Activated naive CD4-positive, alpha-beta T cell treated with anti-CD3 and anti-CD28 coated beads, Interleukin-2, amount 10 ng/mL, durations not matched to agents 7 days and 5 days (primary cell): ENCODE data around the gene TEF.
A peak's percentile ranks its signal among the peaks of the same experiment; 100 is the strongest.
"Not testable (repeated sequence)": the region's sequence is repeated elsewhere in the genome, so short reads cannot be mapped to it uniquely, and the experiment has no call there.

Experiments
- CTCF ChIA-PET: fragments of 350-600 bp; sonication (Branson Sonifier 250); formaldehyde crosslinking; loops from one replicate; lab custom pipeline; 2021; ENCODE audit warnings: antibody characterized with exemption; lab: Charles Lee
- DNase-seq: peaks from one replicate; pipeline ENCODE4 v3.0.0-alpha.2; 2020
- H3K27ac Mint-ChIP-seq: one replicate; pipeline ENCODE4 v1.8.0; 2021; ENCODE audit warnings: mild to moderate bottlenecking, moderate library complexity, mixed read lengths
- H3K27me3 Mint-ChIP-seq: one replicate; pipeline ENCODE4 v1.8.0; 2021; ENCODE audit warnings: mild to moderate bottlenecking, mixed read lengths
- H3K36me3 Mint-ChIP-seq: one replicate; pipeline ENCODE4 v1.8.0; 2021; ENCODE audit warnings: mixed read lengths
- H3K4me1 Mint-ChIP-seq: one replicate; pipeline ENCODE4 v1.8.0; 2021; ENCODE audit warnings: mixed read lengths
- H3K4me3 Mint-ChIP-seq: one replicate; pipeline ENCODE4 v1.8.0; 2021; ENCODE audit warnings: mild to moderate bottlenecking, moderate library complexity, mixed read lengths
- H3K9me3 Mint-ChIP-seq: one replicate; pipeline ENCODE4 v1.8.0; 2021; ENCODE audit warnings: mixed read lengths

Gene TEF

DNA sequence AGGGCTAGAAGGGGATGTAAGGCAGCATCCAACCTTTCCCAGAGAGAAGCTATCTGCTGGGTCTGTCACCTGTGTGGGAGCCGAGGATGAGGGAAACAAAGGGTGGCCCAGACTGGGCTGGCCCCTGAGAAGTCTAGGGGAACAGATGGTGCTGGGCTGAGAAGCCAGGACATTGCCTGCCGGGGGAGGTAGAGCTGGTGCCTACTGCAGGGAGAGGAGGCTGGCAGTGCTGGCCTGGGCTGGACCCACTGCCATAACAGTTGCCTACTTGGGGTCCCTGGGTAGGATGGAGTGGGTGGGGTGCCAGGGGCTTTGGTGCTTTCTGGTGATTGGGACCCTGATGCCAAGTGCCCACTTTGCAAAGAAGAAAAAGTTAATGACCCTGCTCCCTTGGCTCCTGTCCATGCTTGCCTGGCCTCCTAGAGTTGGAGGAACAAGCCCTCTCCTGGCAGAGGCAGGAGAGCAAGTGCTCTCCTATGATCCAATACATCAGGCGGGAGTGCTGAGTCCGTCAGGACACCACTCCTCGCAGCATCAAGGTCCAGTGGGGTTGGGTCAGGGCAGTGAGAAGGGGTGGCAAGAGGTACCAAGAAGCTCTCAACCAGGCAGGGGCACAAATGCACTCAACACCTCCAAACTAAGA is 52.7 kb downstream of the TEF start:
- H3K27ac Mint-ChIP-seq, H3K27me3 Mint-ChIP-seq, H3K4me3 Mint-ChIP-seq, DNase-seq, H3K9me3 Mint-ChIP-seq, CTCF ChIA-PET, H3K4me1 Mint-ChIP-seq: not testable (repeated sequence)
- peaks cover 38% of the 10 kb centered on the region for H3K36me3 Mint-ChIP-seq

DNA sequence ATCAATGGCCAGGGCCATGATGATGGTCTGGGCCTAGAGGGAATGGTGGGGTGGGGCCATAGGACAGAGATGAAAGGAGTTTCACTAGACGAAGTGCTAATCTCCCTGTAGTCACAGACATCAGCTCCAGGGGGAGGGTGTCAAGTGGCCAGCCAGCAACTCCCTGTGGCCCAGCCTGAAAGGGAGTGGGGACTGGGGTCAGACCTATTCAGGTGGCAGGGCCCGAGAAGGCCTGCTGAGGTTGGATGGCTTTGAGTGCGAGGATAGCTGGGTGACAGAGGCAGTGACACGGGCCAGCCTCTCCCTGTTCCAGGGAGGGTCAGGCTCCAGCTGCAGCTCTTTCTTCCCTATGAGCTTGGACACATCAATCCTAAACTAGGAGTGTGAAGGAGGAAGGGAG is 53.8 kb downstream of the TEF start:
- no peak overlapping the region for H3K4me3 Mint-ChIP-seq
- H3K9me3 Mint-ChIP-seq, result no peaks in the 10 kb centered on the region
- peaks cover 38% of the 10 kb centered on the region for H3K36me3 Mint-ChIP-seq
- no peak overlapping the region for H3K27ac Mint-ChIP-seq
- DNase-seq, result no peak
- CTCF ChIA-PET, result no interaction called here
- peaks cover 3% of the 10 kb centered on the region for H3K4me1 Mint-ChIP-seq
- no peaks in the 10 kb centered on the region for H3K27me3 Mint-ChIP-seq

DNA sequence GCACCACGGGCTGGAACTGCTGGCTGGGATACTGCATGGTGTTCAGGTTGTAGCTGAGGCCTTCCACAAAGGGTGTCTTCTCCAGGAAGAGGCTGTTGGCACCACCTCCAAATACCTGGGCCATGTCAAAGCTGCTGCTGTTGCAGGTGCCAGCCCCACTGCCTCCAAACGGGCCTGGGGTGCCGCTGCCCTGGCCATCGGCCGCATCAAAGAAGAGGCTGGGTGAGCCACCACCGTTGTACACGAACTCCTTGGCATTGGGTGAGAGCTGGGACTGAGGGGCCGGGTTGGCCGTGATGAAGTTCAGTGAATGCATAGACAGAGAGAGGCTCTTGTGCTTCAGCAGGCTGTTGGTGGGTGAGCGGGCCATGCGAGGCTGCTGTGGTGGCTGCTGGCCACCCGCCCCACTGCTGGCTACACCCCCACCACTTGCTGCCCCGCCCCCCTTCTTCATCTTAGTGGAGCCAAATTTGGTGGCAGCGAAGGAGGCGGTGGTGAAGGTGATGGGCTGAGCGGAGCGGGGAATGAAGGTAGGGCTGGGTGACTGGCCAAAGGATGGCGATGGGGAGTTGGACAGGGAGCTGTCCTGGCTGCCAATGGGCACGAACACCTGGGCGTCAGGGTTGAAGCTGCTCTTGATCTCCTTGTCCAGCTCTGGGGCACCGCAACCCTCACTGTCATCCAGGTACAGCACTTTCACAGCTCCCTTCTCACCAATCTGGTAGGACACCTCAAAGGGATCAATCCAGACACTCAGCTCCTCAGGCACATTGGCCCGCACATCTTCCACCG is 54.8 kb downstream of the TEF start:
- Mint-ChIP-seq H3K27ac (no peak overlapping the region), H3K9me3 (no peaks in the 10 kb centered on the region), H3K4me1 (peaks cover 5% of the 10 kb centered on the region), H3K36me3 (peaks cover 32% of the 10 kb centered on the region), H3K27me3 (no peaks in the 10 kb centered on the region), H3K4me3 (no peak overlapping the region)
- DNase-seq, result no peak
- CTCF ChIA-PET, result interaction anchor here (1.4 kb wide), 1 partner anchor 33 kb away, joined by 10 read pairs; no protein-coding TSS in a partner anchor

DNA sequence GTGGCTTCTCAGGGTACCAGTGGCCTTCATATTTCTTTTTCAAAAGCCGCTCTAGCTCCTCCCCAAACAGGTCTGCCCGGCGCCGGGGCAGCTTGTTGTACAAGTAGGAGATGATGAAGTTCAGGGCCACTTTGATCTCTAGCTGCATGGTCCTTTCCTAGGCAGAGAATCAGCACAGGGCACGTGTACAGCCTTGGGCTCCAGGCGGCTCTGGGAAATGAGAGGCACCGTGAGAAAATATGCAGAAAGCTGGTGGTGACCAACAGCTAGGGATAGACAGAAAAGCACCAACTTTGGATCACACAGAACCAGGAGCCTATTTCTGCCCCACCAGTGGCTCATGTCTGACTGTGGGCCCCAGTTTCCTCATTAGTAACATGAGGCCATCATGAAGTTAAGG is 55.5 kb downstream of the TEF start:
- Mint-ChIP-seq H3K4me1 (peaks cover 7% of the 10 kb centered on the region), H3K4me3 (no peak overlapping the region), H3K36me3 (peaks cover 28% of the 10 kb centered on the region), H3K27ac (no peak overlapping the region), H3K9me3 (no peaks in the 10 kb centered on the region), H3K27me3 (no peaks in the 10 kb centered on the region)
- DNase-seq, result no peak
- CTCF ChIA-PET, result interaction anchor here (1.4 kb wide), 1 partner anchor 34 kb away, joined by 10 read pairs; no protein-coding TSS in a partner anchor

DNA sequence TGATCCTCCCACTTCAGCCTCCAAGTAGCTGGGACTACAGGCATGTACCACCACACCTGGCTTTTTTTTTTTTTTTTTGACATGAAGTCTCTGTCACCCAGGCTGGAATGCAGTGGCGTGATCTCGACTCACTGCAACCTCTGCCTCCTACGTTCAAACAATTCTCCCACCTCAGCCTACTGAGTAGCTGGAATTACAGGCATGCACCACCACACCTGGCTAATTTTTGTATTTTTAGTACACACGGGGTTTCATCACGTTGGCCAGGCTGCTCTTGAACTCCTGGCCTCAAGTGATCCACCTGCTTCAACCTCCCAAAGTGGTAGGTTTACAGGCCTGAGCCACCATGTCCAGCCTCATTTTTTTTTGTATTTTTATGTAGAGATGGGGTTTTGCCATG is 58.8 kb downstream of the TEF start:
- H3K27ac Mint-ChIP-seq, H3K9me3 Mint-ChIP-seq, H3K4me3 Mint-ChIP-seq, DNase-seq, CTCF ChIA-PET, H3K27me3 Mint-ChIP-seq: not testable (repeated sequence)
- peaks cover 28% of the 10 kb centered on the region for H3K36me3 Mint-ChIP-seq
- peaks cover 23% of the 10 kb centered on the region for H3K4me1 Mint-ChIP-seq

DNA sequence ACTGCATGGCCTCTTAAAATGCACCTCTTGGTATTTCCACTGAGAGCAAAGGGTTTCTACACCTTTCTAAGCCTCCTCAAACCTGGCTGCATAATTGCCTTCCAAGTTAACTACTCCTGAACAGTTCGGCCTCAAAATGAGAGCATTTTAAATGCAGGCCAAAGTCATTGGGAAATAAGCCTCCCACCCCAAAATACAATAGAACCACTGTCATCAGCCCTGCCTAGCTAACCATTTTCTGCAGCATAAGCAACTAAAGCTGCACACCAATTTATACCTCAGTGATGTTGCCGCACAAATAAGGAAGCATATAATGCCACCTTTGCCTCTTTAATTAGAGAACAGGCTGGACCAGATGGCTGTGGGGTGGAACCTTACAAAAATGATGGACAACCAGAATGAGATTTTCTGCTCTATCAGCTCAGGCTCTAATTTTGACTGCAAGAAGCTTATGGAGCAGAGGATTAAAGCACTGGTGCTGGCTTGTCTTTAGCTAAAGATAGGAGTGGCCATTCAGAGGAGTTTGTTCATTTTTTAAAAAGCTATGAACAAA is 60.6 kb downstream of the TEF start:
- H3K36me3 Mint-ChIP-seq, result peaks cover 17% of the 10 kb centered on the region
- CTCF ChIA-PET, result interaction anchor here (0.8 to 1.2 kb wide), 2 partner anchors 15 to 85 kb away, joined by 3 to 5 read pairs; no protein-coding TSS in a partner anchor
- no peak for DNase-seq
- H3K4me3 Mint-ChIP-seq, result no peak overlapping the region
- peaks cover 19% of the 10 kb centered on the region for H3K4me1 Mint-ChIP-seq
- no peaks in the 10 kb centered on the region for H3K9me3 Mint-ChIP-seq
- H3K27me3 Mint-ChIP-seq, result no peaks in the 10 kb centered on the region
- no peak overlapping the region for H3K27ac Mint-ChIP-seq

DNA sequence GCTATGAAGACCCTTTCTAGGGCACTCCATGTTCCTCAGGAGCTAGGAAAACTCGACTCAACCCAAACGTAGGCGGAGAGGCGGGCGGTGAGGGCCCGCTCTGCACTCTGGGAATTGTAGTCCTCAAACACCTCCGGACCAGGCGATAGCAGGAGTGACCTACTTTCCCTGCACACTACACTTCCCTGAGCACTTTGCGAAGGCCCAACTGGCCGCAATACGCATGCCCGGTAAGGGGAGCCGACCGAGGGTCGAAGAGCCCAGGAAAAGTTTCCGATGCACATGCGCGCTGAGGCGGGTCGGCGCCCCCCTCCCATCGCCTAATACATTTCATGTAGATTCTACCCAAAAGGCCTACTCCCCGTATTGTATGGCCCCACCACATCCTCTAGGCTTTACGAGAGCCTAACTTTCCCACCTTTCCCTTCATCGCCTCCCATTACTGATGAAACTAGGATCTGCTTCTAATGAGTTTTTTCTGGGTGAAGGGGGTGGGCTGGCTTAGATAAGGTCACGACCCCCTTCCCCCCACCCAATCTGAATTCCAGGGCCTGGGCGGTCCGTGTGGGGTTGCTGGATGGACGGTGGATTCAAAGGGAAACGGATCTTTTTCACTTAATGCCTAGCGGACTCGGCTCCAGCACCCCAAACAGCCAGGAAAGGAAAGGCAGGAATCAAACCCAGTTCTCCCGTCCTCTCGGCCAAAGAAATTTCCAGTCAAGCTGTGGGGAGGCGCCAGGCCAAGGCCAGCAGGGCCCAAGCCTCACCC is 62.8 kb downstream of the TEF start:
- H3K4me1 Mint-ChIP-seq, result peaks cover 28% of the 10 kb centered on the region
- peaks cover 15% of the 10 kb centered on the region for H3K36me3 Mint-ChIP-seq
- peak; percentile 88 for DNase-seq

DNA sequence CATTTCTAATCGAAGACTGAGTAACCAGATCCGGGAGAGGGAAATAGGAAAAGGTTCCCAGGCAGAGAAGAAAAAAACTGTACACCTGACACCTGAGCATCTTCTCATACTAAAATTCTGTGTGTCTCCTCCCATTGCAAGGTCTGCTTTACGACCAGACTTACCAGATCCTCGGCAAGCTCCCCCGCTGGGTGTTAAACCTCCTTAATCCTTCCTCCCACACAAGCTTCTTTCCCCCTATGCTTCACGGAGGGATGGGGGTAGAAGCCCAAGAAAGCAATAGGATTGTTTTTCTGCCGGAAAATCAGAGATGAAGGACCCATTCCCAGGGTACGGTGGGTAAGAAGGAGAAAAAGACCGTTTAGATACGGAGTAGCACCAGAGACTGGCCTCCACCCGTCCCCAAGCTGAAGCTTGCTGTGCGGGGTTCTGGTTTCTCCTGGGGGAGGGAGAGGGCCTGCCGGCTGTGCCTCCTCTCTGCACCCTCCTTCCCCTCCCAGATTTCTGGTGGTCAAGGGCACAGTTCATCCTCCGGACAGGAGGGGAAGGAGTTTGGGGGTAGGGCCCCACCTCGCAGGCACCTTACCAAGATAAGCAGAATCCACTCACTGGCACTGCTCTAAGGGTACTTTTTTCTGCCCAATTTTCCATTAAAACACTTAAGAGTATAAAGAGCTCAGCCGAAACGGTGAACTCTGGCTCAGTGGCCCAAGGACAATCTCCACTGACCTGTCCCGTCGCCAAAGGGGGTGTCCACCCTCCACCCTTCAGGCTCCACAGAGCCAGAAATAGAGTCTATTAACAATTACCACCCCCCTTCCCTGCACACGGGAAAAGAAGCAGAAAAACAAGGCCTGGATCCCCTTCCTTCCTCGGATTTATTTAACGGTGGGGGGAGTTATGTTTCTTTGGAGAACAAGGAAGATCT is 63.7 kb downstream of the TEF start:
- peak overlapping the region; percentile 94 for H3K27ac Mint-ChIP-seq
- CTCF ChIA-PET, result interaction anchor here (1.3 to 1.9 kb wide), 3 partner anchors 23 to 82 kb away, joined by 3 to 7 read pairs (median 6); partner anchors contain the start of genes ACO2 and PHF5A
- no peaks in the 10 kb centered on the region for H3K27me3 Mint-ChIP-seq
- H3K36me3 Mint-ChIP-seq, result peaks cover 15% of the 10 kb centered on the region
- H3K4me1 Mint-ChIP-seq, result peaks cover 28% of the 10 kb centered on the region
- H3K9me3 Mint-ChIP-seq, result no peaks in the 10 kb centered on the region
- peak; percentile 39 for DNase-seq
- peak overlapping the region; percentile 82 for H3K4me3 Mint-ChIP-seq

More for the DNA sequence above, 62.8 kb downstream of the TEF start:
- no peaks in the 10 kb centered on the region for H3K27me3 Mint-ChIP-seq
- H3K9me3 Mint-ChIP-seq, result no peaks in the 10 kb centered on the region
- CTCF ChIA-PET, result interaction anchor here (1.3 to 1.9 kb wide), 2 partner anchors 24 to 40 kb away, joined by 6 to 7 read pairs; partner anchors contain the start of genes ACO2 and PHF5A
- peak overlapping the region; percentile 82 for H3K4me3 Mint-ChIP-seq
- H3K27ac Mint-ChIP-seq, result peak overlapping the region; percentile 94

DNA sequence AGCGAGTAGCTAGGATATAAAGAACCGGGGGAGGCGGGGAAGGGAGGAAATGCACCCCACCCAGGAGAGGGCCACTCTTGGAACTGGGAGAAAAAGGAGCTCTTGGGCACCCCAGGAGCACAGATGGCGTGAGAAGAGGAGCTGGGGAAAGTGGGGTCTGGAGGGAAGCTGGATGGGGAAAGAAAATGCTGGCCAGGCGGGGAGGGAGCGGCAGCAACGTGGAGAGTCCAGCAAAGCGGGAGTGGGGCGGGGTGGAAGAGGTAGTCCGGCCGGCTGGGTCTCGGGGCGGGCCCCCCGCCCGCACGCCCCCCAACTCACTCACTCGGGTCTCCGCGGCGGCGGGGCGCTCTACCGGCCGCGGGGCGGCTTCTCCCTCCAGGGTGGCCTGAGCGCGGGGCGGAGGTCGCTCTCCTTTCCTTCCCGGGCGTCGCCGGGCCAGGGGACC is 64.3 kb downstream of the TEF start:
- Mint-ChIP-seq H3K36me3 (peaks cover 15% of the 10 kb centered on the region), H3K9me3 (no peaks in the 10 kb centered on the region), H3K4me1 (peaks cover 28% of the 10 kb centered on the region), H3K27ac (peak overlapping the region; percentile 94), H3K4me3 (peak overlapping the region; percentile 82), H3K27me3 (no peaks in the 10 kb centered on the region)
- CTCF ChIA-PET, result interaction anchor here (1.0 to 1.9 kb wide), 4 partner anchors 23 to 81 kb away, joined by 3 to 7 read pairs (median 4); partner anchors contain the start of genes ACO2 and PHF5A
- peak; percentile 39 for DNase-seq

DNA sequence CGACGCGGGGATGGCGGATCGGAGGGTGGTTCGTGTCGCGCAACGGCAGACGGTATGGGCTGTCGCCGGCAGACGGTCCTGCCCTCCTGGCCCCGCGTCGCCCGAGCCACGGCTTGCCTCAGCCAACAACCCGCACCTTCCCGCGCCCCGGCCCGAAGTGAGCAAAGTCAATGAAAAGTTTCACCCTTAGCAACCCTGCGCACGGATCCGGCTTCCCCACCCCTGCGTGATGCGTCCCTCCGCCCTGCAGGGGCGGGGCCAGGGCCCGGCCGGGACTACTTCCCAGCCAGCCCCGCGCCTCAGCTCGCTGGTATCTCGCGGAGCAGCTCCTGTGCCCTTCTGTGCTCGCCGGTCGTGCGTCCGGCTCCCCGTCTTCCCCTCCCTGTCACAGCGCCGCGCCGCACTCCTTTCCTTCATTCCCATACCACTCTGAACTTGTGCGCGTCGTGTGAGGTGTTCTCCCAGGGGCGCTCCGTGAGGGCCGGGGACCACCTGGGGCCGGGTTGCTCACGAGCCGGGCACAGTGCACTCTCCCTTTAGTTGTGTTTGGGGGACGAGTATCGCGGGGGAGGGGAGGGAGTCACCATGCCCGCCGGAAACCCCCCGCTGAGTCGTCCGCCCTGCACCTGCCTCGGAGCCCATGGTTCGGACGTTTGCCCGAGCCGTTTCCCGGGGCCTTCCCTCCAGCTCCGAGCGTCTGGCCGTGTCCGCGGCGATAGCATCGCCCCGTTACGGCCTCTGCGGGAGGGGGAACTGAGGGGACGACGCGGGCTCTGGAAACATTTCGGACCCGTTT is 65.1 kb downstream of the TEF start, which contains the start of gene TOB2:
TSS of gene TOB2 (minus strand) at position 163 of the 796 bp plus-strand sequence. CDS start 9,456 bp downstream, outside the sequence.
- peak within 1 kb of the TSS; percentile 82 for H3K4me3 Mint-ChIP-seq
- H3K36me3 Mint-ChIP-seq, result peaks cover 15% of the 10 kb centered on the region
- H3K27me3 Mint-ChIP-seq, result no peaks in the 10 kb centered on the region
- H3K27ac Mint-ChIP-seq, result peak within 1 kb of the TSS; percentile 94
- peaks cover 26% of the 10 kb centered on the region for H3K4me1 Mint-ChIP-seq
- peak; percentile 94 for DNase-seq
- CTCF ChIA-PET, result interaction anchor here (1.0 to 1.5 kb wide), 2 partner anchors 43 to 81 kb away, joined by 3 read pairs; no protein-coding TSS in a partner anchor
- no peaks in the 10 kb centered on the region for H3K9me3 Mint-ChIP-seq

DNA sequence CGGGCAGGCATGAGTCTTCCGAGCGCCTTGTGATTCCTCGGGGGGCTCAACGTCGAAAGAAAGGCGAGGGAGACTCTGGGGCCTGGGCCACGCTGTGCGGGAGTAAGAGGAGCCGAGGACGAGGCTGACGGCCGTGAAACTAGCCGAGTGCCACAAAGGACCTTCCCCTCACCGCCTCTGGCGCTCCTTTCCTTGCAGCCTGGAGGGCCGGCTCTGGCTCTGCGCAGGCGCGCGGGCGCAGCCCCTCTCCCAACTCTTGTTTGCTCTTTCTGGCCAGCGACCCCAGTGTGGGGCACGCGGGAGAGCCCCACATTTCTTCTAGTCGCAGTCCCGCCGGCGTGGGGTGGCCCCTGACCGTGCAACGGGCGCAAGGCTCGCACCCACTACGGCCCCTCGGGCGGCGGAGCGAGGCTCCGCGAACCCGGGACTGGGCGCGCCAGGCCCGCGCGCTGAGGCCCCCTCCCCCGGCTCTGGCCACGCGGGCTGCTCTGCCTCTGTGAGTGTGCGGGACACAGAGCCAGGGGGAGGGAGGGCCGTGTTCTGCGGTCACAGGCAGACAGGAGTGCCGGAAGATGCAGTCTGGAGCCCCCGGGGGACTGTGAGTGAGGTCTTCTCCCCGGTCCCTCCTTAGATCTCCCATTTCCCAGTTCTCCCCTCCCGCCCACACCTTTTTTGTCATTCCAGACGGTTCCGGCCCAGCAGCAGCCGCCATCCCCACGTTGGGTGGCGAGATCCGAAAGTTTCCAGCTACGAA is 65.9 kb downstream of the TEF start:
- CTCF ChIA-PET, result interaction anchor here (1.0 to 1.5 kb wide), 3 partner anchors 21 to 80 kb away, joined by 3 to 6 read pairs (median 3); partner anchors contain the start of genes ACO2 and PHF5A

More for the DNA sequence above, 65.9 kb downstream of the TEF start:
- peak; percentile 72 for DNase-seq
- peak overlapping the region; percentile 82 for H3K4me3 Mint-ChIP-seq
- H3K9me3 Mint-ChIP-seq, result no peaks in the 10 kb centered on the region
- peak overlapping the region; percentile 91 for H3K27ac Mint-ChIP-seq
- H3K4me1 Mint-ChIP-seq, result peaks cover 22% of the 10 kb centered on the region
- H3K27me3 Mint-ChIP-seq, result no peaks in the 10 kb centered on the region
- peaks cover 14% of the 10 kb centered on the region for H3K36me3 Mint-ChIP-seq
